ENCODE results near the gene PEA15.

PEA15 gene

DNA sequence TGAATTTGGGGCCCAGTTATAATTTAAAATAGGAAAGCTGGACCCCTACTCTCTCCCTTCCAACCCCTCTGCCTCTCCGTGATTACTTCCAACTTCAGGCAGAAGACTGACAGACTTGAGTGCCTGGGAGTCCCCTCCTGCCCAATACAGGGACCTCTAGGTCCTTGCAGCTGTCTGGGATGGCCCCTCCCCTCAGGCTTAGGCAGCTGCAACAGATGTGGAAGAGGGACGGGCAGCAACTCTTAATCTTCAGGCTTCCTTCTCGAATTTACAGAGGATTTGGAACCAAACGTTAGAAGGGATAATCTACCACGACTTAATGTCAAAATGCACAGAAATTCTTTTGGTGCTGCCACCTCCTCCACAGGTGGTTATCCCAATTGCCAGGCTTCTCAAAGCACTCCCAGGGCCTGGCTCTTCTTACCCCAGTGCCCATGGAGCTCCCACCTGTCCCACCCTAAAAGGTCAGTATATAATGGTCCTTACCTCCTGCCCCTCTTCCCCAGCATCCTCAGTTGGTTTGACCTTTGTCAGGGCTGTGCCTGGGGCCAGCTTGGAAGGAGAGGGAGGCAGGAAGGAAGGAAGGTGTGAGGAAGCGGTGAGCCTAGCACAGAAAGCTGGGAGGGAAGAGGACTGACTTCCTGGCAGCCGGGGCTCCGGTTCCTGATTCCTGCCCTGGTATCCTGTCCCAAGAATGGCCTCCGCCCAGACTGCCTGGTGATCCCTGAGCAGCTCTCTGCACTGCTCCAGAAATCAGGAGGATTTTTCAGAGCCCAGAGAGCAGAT lies 2.8 kb downstream of the PEA15 start:
- DNase-seq = peak in 1 of 56 donors; percentile 51

DNA sequence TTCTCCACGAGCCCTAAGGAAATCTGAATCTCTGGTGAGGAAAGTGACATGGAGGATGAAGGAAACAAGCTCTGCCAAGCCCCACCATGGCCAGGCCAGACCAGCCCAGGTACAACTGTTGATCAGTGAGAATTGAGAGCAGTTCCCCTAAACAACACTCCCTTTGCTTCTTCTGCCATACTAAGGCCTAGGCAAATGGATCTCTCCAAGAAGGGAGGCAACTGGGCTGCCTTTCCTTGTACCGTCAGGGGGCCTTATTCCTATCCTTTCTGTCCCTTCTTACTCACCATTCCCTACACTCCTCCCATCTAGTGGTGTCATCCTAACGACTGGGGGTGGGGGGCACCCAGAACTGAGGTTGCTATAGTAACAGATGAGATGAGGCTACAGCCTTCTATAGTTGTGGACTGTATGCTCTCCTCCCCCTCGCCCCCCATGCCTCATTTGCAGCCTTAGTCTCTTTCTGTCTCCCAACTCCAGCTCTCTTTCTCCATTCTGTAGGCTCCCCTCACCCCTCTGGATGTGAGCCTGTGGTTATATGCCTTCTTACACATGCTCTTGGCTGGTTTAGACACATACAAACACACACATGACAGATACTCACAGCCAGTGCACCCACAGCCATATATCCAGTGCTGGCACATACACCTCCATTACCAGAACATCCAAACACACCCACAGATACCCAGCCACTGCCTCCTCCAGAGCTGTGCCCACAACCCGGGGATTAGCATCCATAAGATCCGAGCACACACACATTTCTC lies 3.6 kb downstream of the PEA15 start:
- DNase-seq = peak in 15 of 56 donors; percentile 5 to 69 (median 28)

DNA sequence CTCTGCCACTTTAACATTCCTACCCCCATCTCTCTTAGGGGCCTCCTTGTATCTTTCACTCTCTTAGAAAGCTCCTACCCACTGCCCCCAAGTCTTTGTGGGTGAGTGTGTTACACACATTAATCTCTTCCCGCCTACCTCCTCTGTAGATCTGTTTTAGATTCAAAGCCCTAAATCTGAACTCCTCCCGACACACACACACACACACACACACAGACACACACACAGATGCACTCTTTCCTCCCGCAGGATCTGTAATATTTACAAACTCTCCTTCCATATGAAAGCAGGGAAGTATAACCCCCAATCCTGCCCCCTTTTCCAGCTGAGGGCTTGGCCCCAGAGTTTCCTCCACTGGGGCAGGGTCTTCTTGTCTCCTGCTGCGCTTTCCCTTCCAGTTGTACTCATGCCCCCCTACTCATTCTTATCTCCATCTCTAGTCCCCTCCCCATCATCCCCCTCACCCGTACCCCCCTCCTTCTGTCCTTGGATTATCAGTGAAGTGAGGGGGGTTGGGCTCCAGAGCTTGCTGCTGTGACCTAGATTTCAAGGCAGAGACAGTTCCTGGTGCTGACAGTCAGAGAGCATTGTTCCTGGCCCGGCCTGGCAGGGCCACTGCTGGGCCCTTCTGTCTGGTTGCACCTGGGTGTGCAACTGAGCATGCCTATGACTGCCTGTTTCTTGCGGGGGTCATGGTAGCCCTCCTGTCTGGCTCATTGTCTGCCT lies 4.3 kb downstream of the PEA15 start:
- DNase-seq = peak in 32 of 56 donors; percentile 18 to 73 (median 34)

DNA sequence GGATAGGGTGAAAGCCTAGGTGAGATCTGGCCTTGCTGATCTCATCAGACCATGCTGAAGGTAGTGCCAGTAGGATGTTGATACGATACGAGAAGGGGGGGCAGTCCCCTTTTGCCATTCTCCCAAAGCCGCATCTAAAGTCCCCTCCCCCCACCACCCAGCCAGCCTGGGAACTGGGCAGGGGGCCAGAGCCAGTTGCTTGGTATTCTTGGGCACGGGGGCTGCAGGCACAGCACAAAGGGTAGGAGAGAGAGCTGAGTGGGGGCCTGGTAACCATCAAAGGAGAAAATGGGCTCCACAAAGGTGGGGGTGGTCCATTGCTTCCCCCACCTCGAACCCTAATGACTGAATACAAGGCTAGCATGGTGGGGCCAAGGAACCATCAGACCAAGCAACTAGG lies 5.4 kb downstream of the PEA15 start:
- DNase-seq = peak in 29 of 56 donors; percentile 15 to 68 (median 48)

DNA sequence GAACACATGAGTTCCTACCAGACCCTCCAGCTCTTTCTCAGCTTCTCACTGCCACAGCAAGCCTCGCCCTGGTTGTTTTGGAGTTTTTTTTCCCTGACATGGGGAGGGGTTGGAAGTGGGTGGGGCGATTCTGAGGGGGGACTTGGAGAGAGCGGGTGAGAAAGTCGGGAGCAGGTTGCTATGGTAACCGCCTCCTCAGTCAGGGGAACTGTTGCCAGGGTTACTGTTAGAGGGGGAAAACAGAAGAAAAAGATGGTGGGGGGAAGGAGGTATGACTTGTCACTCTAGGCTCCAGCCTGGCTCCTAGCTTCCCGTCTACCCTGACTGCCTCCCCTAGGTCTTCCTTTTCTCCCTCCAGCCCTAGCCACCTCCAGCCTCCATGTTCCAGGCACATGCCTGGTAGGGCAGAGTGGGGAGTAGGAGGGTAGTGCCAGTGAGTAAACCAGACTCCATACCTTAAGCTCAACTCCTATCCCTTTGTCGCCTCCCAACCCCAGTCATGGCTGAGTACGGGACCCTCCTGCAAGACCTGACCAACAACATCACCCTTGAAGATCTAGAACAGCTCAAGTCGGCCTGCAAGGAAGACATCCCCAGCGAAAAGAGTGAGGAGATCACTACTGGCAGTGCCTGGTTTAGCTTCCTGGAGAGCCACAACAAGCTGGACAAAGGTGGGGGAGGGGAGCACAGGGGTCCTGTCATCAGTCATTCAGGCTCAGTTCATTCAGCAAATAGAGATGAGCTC lies 6.0 kb downstream of the PEA15 start:
- peak in 41 of 56 donors; percentile 20 to 83 (median 55) for DNase-seq

DNA sequence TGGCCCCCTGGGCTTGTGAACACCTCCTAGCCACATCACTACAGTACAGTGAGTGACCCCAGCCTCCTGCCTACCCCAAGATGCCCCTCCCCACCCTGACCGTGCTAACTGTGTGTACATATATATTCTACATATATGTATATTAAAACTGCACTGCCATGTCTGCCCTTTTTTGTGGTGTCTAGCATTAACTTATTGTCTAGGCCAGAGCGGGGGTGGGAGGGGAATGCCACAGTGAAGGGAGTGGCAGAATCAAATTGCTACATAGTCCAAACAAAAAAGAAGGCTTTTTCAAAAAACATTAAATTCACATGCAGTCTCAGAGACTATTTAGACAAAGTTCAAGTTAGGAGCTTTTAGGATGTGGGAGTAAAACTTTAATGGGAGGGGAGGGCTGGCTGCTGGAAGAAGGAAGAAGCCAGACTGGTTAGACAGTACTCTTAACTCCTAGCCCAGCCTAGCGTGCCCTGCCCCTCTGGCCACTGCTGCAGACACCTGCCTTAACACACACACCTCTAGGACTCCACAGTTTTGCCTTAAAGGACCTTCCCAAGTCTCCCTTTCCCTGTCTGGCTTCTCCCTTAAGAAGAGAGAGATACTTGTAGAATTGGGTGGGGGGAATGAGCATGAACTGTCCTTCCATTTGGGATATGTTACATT lies 9.4 kb downstream of the PEA15 start:
- no peak for DNase-seq

DNA sequence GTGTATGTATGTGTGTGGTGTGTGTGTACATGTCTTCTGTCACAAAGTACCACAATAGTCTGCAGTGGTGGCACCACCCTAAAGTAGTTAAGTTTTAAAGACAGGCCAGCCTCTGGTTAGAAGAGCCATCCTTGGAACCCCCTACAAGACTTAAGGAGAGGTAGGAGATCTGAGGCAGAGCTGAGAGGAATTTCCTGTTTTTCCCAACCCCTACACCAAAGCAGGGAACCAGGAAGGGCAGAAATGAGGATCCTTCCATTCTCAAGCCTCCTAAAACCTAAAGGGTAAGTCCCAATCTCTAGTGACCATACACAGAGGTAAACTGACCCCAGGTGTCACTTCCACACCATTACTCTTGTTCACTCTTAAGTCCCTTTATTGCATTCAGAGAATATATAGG lies 11.1 kb downstream of the PEA15 start:
- DNase-seq = no peak

DNA sequence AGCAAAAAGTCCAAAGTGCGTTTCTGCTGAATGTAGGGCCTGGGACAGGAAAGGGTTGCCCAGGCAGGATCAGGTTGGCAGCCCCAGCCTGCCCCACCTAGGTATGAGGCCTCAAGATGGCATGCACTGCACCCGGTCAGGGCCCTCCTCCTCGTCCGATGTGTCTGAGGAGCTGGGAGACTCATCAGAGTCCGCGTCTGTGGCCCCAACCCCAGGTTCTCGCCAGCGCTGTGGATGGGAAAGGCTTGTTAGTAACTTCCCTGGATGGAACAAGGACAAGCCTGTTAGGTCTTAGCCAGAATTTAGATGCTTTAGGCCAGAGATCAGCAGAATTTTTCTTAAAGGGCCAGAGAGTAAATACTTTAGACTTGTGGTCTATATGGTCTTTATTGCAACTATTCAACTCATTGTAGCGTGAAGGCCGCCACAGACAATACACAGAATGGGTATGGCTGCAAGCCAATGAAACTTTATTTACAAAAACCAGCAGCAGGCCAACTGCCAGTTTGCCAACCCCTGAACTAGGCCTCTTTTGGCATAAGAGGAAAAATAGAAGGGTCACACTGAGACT lies 12.4 kb downstream of the PEA15 start:
- peak in 11 of 56 donors; percentile 7 to 48 (median 25) for DNase-seq

DNA sequence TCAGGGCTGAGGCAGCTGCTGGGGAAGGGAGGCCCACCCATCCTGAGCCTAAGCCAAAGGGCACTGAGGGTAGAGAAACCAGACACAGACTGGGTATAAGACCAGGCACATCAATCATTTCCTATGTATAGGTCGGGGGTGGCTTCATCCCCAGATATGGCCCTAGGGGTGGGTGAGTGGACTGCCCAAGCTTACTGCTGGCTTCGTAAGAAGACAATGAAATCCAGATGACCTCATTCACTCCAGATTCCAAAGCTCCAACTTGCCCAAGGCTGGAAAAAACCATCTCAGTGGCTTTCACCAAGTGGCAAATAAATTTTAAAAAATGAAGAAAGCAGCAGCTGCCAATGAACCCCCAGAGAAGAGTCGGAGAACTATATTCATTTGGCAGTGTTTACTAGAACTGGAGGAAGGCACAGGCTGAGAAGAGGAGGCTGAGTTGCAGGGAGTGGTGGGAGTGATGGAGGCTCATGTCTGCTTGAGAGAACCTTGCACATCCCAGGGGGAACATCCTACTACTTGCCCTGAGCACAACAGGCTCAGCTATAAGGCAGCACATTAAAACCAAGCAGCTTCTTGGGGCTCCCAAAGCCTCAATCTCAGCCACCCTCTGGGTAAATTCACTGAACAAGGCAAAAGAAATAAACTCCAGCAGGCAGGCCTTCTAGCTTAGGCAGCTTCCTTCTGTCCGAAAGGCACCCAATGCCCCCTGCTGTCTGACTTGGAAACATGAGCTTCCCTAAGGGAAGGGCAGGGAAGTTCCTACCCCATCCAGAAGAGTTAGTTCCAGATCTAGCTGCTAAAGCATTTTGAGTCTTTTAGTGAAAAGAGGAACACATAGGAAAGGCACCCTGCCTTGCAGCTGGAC lies 14.1 kb downstream of the PEA15 start:
- DNase-seq = peak in 43 of 56 donors; percentile 10 to 79 (median 50)

DNA sequence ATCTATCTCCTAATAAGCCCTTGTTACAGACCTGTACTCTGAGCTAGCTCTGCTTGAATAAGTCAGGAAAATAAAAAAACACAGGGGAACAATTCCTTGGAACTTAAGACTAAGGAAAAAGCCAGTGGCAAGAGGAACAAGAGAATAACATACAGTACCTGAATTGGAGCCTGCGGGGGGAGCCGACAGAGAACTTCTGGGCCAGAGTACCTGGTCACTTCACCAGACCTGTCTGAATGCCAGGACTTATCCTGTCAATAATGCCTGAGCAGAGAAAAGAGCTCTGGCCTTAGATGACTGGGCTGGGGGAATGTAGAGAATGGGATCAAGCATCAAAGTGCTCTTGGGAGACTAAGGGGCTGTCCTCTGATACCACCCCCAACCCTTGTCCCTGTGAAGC lies 15.1 kb downstream of the PEA15 start:
- DNase-seq = no peak

DNA sequence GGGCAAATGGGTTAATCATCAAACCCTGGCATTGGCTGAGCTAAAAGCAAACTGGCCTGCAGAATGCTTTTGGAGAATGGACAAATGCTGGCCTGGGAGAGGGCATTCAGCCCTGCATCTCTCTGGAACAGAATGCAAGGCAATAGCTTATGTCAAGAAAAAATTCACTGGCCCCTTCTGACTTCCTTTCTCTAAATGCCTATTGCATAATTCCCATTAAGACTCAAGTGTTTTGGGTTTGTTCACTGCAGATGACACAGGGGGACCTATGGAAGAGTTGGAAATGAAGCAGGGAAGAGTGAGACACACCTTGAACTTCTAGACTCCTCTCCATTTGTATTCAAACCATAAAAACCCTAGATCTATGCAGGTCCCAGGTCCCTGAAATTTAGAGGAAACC lies 15.9 kb downstream of the PEA15 start:
- no peak for DNase-seq

DNA sequence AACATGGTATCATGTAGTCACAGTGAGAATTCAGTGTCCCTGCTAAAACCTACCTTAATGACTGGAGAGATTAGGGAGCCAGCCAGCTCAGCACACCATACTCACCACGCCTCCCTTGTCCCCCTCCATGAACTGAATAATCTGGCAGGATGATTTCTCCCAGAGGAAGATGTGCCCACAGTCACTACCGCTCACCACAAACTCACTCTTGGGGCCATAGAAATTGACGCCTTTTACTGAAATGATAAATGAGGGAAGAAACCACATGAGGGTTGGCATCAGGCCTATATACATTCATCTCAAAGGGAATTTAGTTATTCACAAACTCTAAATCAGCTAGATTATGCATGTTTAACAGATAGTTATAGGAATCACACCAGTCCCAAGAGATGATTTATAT lies 17.4 kb downstream of the PEA15 start:
- DNase-seq = no peak

DNA sequence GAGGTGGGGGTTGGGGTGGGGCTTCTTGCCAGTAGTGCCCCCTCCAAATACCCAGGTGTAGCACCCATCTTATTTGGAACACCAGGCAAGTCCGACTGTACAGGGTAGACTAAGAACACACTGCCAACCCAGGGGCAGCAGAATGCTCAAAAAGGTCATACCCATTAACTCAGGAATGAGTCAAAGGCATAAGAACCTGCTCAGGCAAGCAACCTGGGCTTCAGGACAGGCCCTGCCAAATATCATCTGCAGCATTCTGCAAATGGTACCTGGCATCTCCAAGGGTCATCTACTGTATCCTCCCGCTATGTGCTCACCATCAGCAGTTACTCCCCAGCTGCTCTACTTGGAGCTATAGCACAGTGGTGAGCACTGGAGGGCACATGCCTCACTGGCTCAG lies 19.4 kb downstream of the PEA15 start:
- DNase-seq = no peak

DNA sequence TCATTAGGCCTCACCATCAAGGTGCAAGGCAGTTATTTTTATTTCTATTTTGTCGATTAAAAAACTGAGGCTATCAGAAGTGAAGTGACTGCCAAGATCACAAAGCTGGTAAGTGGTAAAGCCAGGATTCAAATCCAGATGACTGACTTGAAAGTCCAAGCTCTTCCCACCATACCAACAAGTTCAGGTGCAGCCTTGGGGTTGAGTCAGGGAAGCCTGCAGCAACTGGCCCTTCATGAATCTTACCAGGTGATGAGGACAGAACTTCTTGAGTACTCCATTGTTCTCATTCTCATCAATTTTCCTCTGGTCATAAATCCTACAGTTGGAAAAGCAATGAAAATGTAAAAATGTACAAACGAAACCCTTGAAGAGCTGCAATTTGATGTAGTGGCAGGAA lies 20.2 kb downstream of the PEA15 start:
- DNase-seq = no peak

DNA sequence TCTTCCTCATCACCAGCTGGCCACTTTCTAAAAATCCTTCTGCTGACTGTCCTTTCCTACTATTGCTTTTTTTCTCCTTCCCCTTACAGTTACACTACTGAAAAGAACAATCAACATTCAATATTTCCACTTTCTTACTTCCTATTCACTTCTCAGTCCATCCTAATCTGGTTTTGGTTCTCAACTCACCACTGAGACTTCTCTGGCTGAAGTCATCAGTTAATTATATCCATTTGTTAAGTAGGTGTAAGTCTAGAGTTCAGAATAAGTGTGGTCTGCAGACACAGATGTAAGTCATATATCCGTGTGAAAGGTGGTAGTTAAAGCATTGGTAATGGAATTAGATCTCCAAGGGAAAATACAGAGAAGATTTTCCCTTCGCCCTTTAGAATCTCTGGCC lies 21.4 kb downstream of the PEA15 start:
- no peak for DNase-seq

DNA sequence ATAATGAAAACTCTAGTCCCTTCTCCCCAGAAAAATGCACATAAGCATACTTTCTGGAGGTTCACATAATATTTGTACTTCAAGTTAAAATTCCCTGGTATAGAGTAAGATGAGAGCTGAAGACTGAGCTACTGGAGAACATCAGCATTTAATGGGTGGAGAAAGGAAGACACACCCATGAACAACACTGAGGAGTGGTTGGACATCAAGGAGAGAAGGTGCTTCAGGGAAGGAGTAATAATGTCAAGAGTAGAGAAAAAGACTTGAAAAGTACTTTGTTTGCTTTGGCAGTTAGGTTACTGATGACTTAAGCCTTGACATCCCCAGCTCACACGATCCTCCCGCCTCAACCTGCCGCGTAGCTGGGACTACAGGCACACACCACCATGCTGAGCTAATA lies 21.9 kb downstream of the PEA15 start:
- DNase-seq = no peak

DNA sequence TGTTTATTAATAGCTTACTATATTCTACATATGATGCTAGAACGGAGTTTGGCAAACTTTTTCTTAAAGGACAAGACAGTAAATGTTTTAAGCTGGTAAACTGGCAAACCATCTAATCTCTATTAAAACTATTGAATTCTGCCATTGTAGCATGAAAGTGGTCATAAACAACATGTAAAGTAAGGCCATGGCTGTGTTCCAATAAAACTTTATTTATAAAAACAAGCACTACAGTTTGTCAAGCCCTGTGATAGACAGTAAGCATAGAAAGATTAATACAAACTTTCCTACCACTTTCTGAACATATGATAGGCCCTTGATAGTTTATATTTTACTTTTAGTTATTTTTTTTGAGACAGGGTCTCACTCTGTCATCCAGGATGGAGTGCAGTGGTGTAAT lies 22.4 kb downstream of the PEA15 start:
- DNase-seq = no peak

DNA sequence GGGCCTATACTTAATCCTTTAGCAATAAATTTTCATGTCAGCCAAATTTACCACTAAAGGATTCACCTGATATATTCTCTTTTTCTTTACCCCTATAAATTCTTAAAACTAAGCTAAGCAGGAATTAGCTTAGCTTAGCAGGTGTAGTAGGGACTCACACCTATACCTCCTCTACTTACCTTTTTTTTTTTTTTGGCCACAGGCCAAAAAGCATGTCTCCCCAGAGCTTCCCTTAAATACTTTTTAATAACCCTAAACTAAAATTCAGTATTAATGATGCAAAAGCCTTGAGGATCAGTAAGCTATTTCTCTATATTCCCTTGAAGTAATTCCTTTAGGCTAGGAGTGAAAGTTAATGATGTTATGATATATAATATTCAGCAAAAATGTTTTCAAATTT lies 23.2 kb downstream of the PEA15 start:
- DNase-seq = no peak

DNA sequence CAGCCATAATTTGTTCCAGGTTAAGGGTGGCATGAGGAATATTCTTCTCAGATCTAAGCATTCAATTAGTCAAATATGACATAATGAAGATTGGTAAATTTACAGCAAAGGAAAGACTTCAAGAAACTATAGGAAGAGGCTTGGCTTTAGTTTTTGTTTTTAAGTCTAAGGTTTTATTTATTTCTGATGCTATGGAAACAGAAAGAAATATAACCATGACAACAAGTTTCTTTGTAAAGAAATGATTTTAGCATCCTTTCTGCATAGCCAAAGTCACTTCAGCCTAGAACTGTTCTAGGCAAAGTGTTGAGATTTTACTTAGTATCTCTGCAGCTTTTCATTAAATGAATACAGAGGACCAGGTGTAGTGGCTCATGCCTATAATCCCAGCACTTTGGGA lies 27.7 kb downstream of the PEA15 start:
- no peak for DNase-seq
